Thymus (tissue), 11 donors: ENCODE results near the gene KCNQ2. TPM values are rescaled to one million over a fixed set of nuclear protein-coding genes. Genes with fewer than 3 reads are reported as not detected.

Experiments
- DNase-seq, 9 donors: peaks; one replicate each; pipeline ENCODE4 v3.0.0-alpha.2; 2013; ENCODE audit warnings: low spot score in 9 of 9, low read depth in 6 of 9, missing footprints in 1 of 9
- H3K27ac ChIP-seq, 2 donors: one replicate each; pipeline ENCODE4 v1.5.1; 2013; ENCODE audit warnings: control low read depth in 1 of 2, low read depth in 1 of 2, low read length in 1 of 2, mild to moderate bottlenecking in 1 of 2, moderate library complexity in 1 of 2
- H3K27me3 ChIP-seq, 2 donors: one replicate each; pipeline ENCODE4 v1.5.1; 2013; ENCODE audit warnings: low read length in 1 of 2; ENCODE audit not compliant: control insufficient read depth in 2 of 2, insufficient read depth in 1 of 2
- H3K36me3 ChIP-seq, 2 donors: one replicate each; pipeline ENCODE4 v1.5.1; 2013; ENCODE audit warnings: low read length in 1 of 2, mild to moderate bottlenecking in 1 of 2, moderate library complexity in 1 of 2; ENCODE audit not compliant: control insufficient read depth in 2 of 2, insufficient read depth in 2 of 2
- H3K4me1 ChIP-seq, 2 donors: one replicate each; pipeline ENCODE4 v1.5.1; 2013; ENCODE audit warnings: low read length in 2 of 2; ENCODE audit not compliant: control insufficient read depth in 2 of 2, insufficient read depth in 2 of 2
- H3K4me3 ChIP-seq, 2 donors: one replicate each; pipeline ENCODE4 v1.5.1; 2013; ENCODE audit warnings: low read length in 2 of 2, control low read depth in 1 of 2, mild to moderate bottlenecking in 1 of 2
- H3K9me3 ChIP-seq, 2 donors: one replicate each; pipeline ENCODE4 v1.5.1; 2013; ENCODE audit warnings: low read length in 1 of 2, mild to moderate bottlenecking in 1 of 2; ENCODE audit not compliant: control insufficient read depth in 2 of 2, insufficient read depth in 1 of 2
- WGBS: extraction: QIAGEN DNeasy Blood & Tissue Kit; methylation state at CpG from one replicate; pipeline ENCODE4 v1.1.7; 2013; 5-methylcytosine and 5-hydroxymethylcytosine counted together
- polyA plus RNA-seq: library from polyadenylated mRNA; stranded (reverse); fragments of 200-250 nt; gene quantifications from one replicate; pipeline ENCODE4 v1.2.3, GENCODE V29; 2013
- total RNA-seq: library from RNA; stranded (reverse); fragments of 120-200 nt; gene quantifications from one replicate; pipeline ENCODE4 v1.2.4, GENCODE V29; 2013
- donor health status: healthy.

Gene KCNQ2
- total and polyA plus RNA-seq, 2 donors: 0.38 to 0.48 TPM

DNA sequence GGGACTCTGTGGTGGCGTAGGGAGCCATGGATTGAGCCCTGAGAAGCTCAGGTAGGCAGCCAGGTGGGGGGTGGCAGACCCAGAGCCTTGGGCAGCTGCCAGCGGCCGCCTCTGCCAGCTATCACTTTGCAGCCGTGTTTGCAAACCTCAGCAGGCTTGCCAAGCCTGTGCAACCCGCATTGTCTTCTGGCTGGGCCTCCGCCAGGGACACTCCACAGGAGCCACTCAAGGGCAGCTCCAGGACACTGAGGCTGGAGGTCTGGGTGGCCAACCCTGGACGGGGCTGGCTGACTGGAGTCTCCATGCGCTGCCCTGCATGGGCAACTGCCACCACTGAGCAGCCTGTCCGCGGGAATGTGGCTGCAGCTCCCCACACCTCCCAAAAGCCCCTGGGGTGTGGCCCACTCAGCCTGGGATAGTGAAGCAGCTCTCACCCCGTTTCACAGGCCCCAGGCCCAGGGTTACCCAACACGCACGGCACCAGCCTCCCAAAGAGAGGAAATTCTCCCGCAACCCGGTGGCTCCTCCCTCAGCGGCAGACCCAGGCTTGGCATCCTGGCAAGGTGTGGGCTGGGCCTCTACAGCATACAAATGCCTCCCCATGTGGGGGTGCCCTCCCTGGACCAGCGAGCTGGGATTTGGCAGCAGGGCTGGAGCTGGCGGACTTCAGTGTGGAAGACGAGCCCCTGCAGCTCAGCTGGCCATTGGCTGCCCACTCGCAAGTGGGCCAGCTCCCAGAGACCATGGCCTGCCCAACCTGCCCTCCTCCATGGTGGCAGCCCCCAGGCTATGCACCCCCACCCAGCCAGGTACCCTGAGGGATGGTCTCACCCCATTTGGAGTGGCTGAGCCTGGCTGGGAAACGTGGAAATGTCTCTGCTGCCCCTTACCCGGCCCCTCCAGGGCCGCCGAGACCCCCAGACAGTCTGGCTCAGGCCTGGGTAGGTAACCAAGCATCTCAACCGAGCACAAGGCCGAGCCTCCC, 114.2 kb downstream of the KCNQ2 start:
- H3K4me3 ChIP-seq: no peak overlapping the region
- H3K4me1 ChIP-seq: no peaks in the 10 kb centered on the region
- no peak overlapping the region for H3K27ac ChIP-seq
- 80% methylated on average over 26 of the region's 26 CpGs for WGBS
- peaks cover 15 to 44% of the 10 kb centered on the region in 2 donors for H3K27me3 ChIP-seq
- no peaks in the 10 kb centered on the region for H3K36me3 ChIP-seq
- DNase-seq: no peak
- H3K9me3 ChIP-seq: no peaks in the 10 kb centered on the region

DNA sequence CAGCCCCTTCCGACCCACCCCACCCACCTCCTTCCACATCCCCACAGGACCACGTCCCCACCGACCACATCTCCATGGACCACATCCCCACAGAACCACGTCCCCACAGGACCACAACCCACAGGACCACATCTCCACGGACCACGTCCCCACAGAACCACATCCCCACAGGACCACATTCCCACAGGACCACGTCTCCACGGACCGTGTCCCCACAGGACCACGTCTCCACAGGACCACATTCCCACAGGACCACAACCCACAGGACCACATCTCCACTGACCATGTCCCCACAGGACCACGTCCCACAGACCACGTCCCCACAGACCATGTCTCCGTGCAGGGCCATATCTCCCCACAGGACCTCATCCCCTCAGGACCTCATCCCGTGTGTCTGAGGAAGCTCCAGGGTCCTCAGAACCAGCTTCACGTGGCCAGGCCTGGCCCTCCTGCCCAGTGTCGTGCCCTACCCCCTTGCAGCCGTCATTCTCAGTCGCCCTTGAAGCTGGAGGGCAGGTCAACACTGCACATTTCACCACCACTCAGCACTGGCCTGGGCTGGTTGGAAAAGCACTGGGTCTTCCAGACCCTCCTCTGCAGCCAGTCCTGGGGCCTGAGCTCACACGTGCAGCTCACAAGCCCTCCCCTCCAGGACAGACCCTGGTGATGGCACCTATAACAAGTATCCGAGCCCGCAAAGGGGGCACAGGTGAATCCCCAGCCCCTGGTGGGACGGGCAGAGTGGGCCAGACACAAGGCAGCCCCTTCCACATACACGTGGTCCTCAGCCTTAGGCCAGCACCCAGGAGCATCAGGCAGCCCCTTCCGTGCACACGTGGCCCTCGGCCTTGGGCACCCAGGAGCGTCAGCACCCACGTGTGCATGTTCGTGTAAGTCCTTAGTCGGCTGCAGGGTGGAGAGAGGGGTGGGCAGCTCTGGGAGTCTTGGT, 115.2 kb downstream of the KCNQ2 start:
- H3K4me3 ChIP-seq: no peak overlapping the region
- peaks cover 15 to 39% of the 10 kb centered on the region in 2 donors for H3K27me3 ChIP-seq
- H3K4me1 ChIP-seq: no peaks in the 10 kb centered on the region
- no peaks in the 10 kb centered on the region for H3K9me3 ChIP-seq
- H3K36me3 ChIP-seq: no peaks in the 10 kb centered on the region
- DNase-seq: no peak
- no peak overlapping the region for H3K27ac ChIP-seq
- 88% methylated on average over 30 of the region's 30 CpGs for WGBS

DNA sequence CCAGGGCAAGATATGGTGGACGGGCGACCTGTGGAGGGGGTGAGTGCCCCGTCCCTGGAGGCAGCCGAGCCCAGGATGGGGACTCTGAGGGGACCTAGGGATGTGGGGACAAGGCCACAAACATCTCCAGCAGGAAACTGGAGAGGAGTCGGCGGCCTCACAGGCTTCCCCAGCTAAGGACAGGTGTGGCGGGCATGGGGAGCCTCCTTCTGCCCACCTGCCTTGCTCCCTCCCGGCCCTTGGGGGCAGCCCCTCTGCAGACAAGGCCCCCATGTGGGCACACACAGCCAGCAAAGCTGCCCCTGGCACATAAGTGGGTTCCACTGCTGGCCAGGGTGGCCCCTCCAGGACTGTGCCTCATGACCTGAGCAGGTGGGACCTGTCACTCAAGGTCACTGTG, 115.9 kb downstream of the KCNQ2 start:
- DNase-seq: no peak
- WGBS: 89% methylated on average over 8 of the region's 8 CpGs
- Histone ChIP-seq H3K36me3 (no peaks in the 10 kb centered on the region), H3K9me3 (peaks cover 0 to 4% of the 10 kb centered on the region in 2 donors), H3K4me3 (no peak overlapping the region), H3K4me1 (no peaks in the 10 kb centered on the region), H3K27ac (no peak overlapping the region), H3K27me3 (peaks cover 15 to 34% of the 10 kb centered on the region in 2 donors)

DNA sequence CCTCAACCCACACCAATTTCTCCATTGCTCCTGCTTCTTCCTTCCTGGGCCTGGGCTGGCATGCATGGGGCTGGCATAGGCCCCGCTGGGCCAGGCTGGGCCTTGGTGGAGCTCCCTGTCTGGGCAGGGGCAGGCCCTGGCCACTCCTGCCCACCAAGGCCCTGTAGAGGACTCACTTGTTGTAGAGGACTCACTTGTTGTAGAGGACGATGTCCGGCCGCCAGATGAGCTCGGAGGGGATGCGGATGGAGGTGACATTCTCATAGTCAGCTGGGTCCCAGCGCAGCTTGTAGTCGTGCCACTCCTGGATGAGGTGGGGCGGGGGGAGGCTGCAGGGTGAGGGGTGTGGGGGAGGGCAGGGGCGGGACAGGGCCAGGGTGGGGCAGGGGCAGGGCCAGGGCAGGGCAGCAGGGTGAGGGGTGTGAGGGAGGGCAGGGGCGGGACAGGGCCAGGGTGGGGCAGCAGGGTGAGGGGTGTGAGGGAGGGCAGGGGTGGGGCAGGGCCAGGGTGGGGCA, 116.6 kb downstream of the KCNQ2 start:
- Histone ChIP-seq H3K4me1 (no peaks in the 10 kb centered on the region), H3K9me3 (peaks cover under 1 to 10% of the 10 kb centered on the region in 2 donors), H3K4me3 (no peak overlapping the region), H3K36me3 (no peaks in the 10 kb centered on the region), H3K27ac (no peak overlapping the region), H3K27me3 (peaks cover 14 to 30% of the 10 kb centered on the region in 2 donors)
- WGBS: 91% methylated on average over 11 of the region's 11 CpGs
- DNase-seq: no peak

DNA sequence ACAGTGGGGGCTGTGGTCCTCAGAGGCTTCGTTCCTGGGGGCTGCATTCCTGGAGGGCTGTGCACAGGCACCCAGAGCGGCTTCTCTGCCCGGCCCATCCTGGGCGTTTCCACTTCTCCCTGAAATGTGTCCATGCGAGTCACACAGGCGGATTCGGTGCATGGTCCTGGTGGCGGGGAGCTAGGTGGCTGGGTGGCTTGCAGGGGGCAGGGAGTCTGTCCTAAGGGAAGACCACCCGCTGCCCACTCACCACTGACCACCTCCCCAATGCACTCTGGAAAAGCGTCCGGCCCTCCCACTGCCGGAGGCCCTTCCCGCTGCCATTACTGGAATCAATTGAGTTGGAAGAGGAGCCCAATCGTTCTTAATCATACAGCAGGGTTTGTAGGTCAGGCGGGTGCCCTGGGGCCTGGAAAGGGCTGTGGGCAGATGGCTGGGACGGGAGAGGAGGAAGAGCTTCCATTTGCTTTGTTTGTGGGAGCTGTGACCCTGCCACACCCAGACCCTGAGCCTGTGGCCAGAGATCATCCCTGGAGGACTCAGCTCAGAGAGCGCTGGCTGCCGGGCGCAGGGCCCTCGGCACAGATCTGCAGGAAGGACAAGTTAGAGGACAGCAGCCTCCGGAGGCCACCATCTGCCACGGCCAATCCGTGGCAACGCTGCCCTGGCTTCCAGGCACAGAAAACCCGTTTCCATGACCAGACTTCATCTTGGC, 117.7 kb downstream of the KCNQ2 start:
- Histone ChIP-seq H3K27me3 (peaks cover 3 to 20% of the 10 kb centered on the region in 2 donors), H3K36me3 (no peaks in the 10 kb centered on the region), H3K9me3 (peaks cover 2 to 19% of the 10 kb centered on the region in 2 donors), H3K4me3 (no peak overlapping the region), H3K27ac (no peak overlapping the region), H3K4me1 (no peaks in the 10 kb centered on the region)
- no peak for DNase-seq
- 93% methylated on average over 25 of the region's 25 CpGs for WGBS

DNA sequence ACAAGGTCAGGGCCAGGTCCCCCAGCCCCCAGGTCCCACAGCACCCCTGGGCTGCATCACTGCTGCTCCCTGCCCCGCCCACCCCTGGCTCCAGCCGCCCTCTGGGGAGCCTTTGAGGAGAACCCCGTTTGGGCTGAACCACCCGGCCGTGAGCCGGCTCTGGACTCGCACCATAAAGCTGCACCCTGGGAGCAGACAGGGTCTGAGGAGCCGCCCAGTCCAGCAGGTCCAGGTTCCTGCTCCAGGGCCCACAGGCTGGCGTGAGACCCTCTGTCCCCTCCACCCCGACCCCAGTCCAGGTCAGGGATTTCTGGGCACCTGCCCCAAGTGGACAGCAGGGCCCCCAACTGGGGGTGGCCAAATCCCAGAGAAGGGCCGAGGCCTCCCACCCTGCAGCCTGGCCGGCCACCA, 119.6 kb downstream of the KCNQ2 start:
- Histone ChIP-seq H3K27me3 (peaks cover 0 to 7% of the 10 kb centered on the region in 2 donors), H3K9me3 (peaks cover 2 to 19% of the 10 kb centered on the region in 2 donors), H3K4me3 (no peak overlapping the region), H3K4me1 (no peaks in the 10 kb centered on the region), H3K27ac (no peak overlapping the region), H3K36me3 (no peaks in the 10 kb centered on the region)
- WGBS: 59% methylated on average over 12 of the region's 12 CpGs
- no peak for DNase-seq

DNA sequence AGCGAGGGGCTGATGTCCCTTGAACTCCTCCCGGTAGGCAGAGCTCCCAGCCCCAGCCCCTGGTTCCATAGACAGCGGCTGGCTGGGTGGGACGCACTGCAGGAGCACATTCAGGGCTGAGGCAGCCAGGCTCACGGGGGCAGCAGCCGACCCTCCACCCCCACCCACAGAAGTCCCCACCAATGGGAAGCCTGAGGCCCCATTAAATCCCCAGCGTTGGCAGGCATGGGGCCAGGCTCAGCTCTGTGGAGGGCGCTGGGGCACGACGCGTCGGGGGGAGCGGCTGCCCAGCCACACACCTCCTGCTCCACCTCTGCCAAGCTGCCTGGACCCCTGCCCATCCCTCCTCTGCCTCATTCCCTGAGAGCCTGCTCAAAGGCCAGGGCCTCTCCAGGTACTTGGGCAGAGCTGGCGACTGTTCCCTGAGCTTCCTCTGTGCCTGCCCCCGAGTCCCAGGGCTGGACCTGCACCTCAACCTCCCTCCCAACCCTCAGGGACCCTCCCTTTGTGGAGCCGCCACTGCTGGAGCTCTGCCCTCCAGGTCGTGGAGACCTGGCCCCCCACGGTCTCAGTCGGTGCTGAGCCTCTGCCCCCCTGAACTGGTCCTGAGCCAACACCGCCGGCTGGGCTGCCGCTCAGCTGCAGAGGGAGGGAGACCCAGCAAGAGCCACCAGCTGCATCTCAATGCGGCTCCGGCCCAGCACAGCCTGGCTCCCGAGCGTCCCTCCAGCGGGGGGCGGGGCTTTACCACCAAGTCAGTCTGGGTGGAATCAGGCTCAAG, 120.5 kb downstream of the KCNQ2 start:
- no peaks in the 10 kb centered on the region for H3K4me1 ChIP-seq
- H3K27ac ChIP-seq: no peak overlapping the region
- H3K36me3 ChIP-seq: no peaks in the 10 kb centered on the region
- peaks cover 0 to 7% of the 10 kb centered on the region in 2 donors for H3K27me3 ChIP-seq
- DNase-seq: no peak
- peaks cover 2 to 19% of the 10 kb centered on the region in 2 donors for H3K9me3 ChIP-seq
- WGBS: 47% methylated on average over 28 of the region's 28 CpGs
- H3K4me3 ChIP-seq: no peak overlapping the region

DNA sequence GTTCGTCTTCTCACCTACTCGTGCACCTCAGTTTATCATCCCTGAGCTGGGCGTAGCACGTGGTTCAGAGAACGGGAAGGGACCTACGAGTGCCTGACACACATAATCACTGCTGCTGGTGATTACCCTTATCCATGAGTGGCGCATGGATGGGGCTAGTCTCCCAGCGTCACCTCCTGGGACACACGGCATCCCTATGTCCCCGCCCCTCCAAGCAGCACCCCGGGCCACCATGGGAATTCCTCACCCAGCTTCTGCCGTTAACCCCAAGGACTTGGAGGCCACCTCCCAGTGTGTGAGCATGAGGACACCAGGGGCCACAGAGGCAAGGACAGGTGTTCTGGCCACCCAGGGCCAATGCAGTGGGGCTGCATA, 121.1 kb downstream of the KCNQ2 start:
- Histone ChIP-seq H3K9me3 (peaks cover 2 to 19% of the 10 kb centered on the region in 2 donors), H3K4me1 (no peaks in the 10 kb centered on the region), H3K36me3 (no peaks in the 10 kb centered on the region), H3K27me3 (peaks cover 0 to 7% of the 10 kb centered on the region in 2 donors), H3K4me3 (no peak overlapping the region), H3K27ac (no peak overlapping the region)
- 91% methylated on average over 12 of the region's 12 CpGs for WGBS
- DNase-seq: no peak
